ENCODE measurements around the gene SMPD3. TPM values are rescaled to one million over a fixed set of nuclear protein-coding genes. Genes with fewer than 3 reads are reported as not detected.

Gene SMPD3
- total and polyA plus RNA-seq, 4 donors = 1.7 to 13.9 (median 5.0) TPM

DNA sequence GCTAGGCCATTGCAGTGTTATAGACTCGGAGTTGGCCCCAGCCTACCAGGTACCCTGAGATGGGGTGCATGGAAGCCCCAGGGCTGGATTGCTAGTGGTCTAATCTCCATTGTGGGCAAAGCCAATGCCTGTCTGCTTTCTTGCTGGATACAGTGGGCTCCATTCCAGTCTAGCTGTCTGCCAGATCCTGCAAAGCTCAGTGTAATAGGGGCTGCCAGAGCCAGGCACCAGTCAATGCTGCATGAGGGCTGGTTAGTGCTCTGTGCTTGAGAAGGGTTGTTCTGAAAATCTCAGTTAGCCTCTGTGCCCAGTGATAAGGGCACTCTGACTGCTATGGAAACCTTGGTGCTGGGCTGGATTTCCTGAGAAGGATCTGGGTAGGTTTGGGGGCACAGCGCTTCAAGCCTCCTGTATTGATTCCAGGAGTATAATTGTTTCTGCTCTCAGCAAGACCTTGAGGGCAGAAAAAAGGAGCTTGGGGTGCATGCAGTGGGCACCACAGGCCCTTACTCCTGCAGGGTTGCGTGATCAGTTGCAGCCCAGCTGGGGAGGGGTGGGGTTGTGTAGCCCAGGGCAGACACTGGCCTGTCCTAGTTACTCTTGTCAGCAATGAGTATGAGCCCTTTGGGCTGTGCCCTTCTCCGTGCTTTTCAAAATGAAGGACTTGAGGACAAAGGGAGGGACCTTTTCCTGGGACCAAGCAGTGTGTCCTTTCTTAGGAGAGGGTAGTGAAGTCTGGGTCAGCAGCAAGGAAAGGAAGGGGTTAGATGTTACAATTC is 19.0 kb downstream of the SMPD3 start:
- TF ChIP-seq, protein P1, sequence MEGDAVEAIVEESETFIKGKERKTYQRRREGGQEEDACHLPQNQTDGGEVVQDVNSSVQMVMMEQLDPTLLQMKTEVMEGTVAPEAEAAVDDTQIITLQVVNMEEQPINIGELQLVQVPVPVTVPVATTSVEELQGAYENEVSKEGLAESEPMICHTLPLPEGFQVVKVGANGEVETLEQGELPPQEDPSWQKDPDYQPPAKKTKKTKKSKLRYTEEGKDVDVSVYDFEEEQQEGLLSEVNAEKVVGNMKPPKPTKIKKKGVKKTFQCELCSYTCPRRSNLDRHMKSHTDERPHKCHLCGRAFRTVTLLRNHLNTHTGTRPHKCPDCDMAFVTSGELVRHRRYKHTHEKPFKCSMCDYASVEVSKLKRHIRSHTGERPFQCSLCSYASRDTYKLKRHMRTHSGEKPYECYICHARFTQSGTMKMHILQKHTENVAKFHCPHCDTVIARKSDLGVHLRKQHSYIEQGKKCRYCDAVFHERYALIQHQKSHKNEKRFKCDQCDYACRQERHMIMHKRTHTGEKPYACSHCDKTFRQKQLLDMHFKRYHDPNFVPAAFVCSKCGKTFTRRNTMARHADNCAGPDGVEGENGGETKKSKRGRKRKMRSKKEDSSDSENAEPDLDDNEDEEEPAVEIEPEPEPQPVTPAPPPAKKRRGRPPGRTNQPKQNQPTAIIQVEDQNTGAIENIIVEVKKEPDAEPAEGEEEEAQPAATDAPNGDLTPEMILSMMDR (IDR thresholded peaks at IDR 0.05; ENCODE audit: control extremely low read depth, extremely low read depth) = no peak
- Histone ChIP-seq H3K4me3 (no peak overlapping the region), H3K27me3 (ENCODE audit: control insufficient read depth in 3 of 3, insufficient read depth in 3 of 3, low read length in 2 of 3) (no peaks in the 10 kb centered on the region), H3K9me3 (ENCODE audit: control insufficient read depth in 4 of 4, insufficient read depth in 3 of 4, low read length in 3 of 4) (no peaks in the 10 kb centered on the region), H3K4me1 (ENCODE audit: control insufficient read depth in 5 of 5, insufficient read depth in 5 of 5, low read length in 5 of 5) (no peaks in the 10 kb centered on the region), H3K9ac (ENCODE audit: insufficient read depth in 1 of 2, low read length in 2 of 2) (no peak overlapping the region), H3K27ac (ENCODE audit: low read depth in 1 of 2, low read length in 1 of 2) (no peak overlapping the region), H3K36me3 (ENCODE audit: control insufficient read depth in 4 of 4, insufficient read depth in 4 of 4, low read length in 4 of 4) (no peaks in the 10 kb centered on the region)
- WGBS, 2 donors = 73 to 74% methylated on average over 4 of the region's 4 CpGs
- no peak for DNase-seq
- ATAC-seq (ENCODE audit: insufficient read depth, low FRiP score) = no peak

DNA sequence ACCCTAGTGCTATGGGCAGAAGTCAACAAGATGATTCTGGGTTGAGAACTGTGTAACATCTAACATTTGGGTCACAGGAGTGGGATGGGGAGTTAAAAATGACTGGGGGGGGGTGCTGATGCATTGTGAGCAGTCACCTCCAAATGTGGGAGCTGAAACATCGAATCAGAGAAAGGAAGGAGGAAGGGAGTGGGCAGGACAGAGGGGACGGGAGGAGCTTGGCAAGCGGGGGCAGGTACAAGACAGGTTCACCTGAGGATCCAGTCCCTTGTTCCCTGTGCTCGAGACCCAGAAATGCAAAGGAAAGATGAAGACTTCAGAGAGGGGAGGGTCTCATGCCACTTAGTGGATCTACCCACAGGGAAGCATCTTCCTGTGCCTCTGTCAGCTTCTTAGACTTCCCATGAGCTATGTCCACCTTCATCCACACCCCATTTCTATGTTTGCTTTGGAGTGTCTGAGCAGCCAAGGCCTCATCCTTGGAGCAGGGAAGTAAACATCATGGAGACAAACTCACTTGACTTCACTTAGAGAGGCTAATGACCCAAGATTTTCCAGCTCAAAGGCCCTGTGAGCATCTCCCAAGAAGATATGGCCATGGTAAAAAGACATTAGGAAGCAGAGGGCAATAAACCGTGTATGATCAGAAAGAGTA is 20.5 kb downstream of the SMPD3 start:
- TF ChIP-seq, protein P1 (IDR thresholded peaks at IDR 0.05; ENCODE audit: control extremely low read depth, extremely low read depth) = no peak
- no peaks in the 10 kb centered on the region for H3K36me3 ChIP-seq (ENCODE audit: control insufficient read depth in 4 of 4, insufficient read depth in 4 of 4, low read length in 4 of 4)
- no peak overlapping the region for H3K4me3 ChIP-seq
- no peak overlapping the region for H3K27ac ChIP-seq (ENCODE audit: low read depth in 1 of 2, low read length in 1 of 2)
- no peak for DNase-seq
- no peaks in the 10 kb centered on the region for H3K9me3 ChIP-seq (ENCODE audit: control insufficient read depth in 4 of 4, insufficient read depth in 3 of 4, low read length in 3 of 4)
- H3K27me3 ChIP-seq (ENCODE audit: control insufficient read depth in 3 of 3, insufficient read depth in 3 of 3, low read length in 2 of 3) = no peaks in the 10 kb centered on the region
- no peak overlapping the region for H3K9ac ChIP-seq (ENCODE audit: insufficient read depth in 1 of 2, low read length in 2 of 2)
- 87 to 93% methylated on average over 5 of the region's 5 CpGs for WGBS, 2 donors
- H3K4me1 ChIP-seq (ENCODE audit: control insufficient read depth in 5 of 5, insufficient read depth in 5 of 5, low read length in 5 of 5) = no peaks in the 10 kb centered on the region
- no peak for ATAC-seq (ENCODE audit: insufficient read depth, low FRiP score)

DNA sequence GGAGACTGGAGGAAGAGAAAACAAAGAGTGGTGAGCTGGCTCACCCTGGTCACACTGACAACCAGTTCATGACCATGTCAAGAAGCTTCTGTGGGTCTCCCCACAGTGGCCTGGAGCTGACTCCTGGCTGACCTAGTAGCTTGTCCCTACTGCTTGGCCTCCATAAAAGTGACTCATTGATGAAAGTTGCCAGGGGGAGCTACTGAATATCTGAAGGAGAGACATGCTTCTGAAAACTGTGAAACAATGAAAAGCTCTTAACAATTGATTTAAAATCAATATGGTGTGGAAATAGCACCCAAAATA is 22.0 kb downstream of the SMPD3 start:
- Histone ChIP-seq H3K4me1 (ENCODE audit: control insufficient read depth in 5 of 5, insufficient read depth in 5 of 5, low read length in 5 of 5) (no peaks in the 10 kb centered on the region), H3K4me3 (no peak overlapping the region), H3K9me3 (ENCODE audit: control insufficient read depth in 4 of 4, insufficient read depth in 3 of 4, low read length in 3 of 4) (no peaks in the 10 kb centered on the region), H3K27me3 (ENCODE audit: control insufficient read depth in 3 of 3, insufficient read depth in 3 of 3, low read length in 2 of 3) (no peaks in the 10 kb centered on the region), H3K9ac (ENCODE audit: insufficient read depth in 1 of 2, low read length in 2 of 2) (no peak overlapping the region), H3K36me3 (ENCODE audit: control insufficient read depth in 4 of 4, insufficient read depth in 4 of 4, low read length in 4 of 4) (no peaks in the 10 kb centered on the region), H3K27ac (ENCODE audit: low read depth in 1 of 2, low read length in 1 of 2) (no peak overlapping the region)
- TF ChIP-seq, protein P1 (IDR thresholded peaks at IDR 0.05; ENCODE audit: control extremely low read depth, extremely low read depth) = no peak
- DNase-seq (no peak), ATAC-seq (ENCODE audit: insufficient read depth, low FRiP score) (no peak)

Data from lung (tissue), 12 donors.